CD14-positive monocyte (primary cell): ENCODE results near the gene RIT1. TPM values are rescaled to one million over a fixed set of nuclear protein-coding genes. Genes with fewer than 3 reads are reported as not detected.

ENCODE experiments used
- DNase-seq, 3 donors: peaks; one replicate each; pipeline ENCODE4 v3.0.0-alpha.2; 2011 to 2022
- H2AFZ ChIP-seq: 2 replicates; pipeline ENCODE4 v1.6.0; 2012; ENCODE audit warnings: mild to moderate bottlenecking, low read depth, low read length, inconsistent platforms; ENCODE audit not compliant: insufficient read depth, poor library complexity, severe bottlenecking
- H3K27ac ChIP-seq, 2 donors: 1 replicate in 1 of 2; 2 replicates in 1 of 2; pipeline ENCODE4 v1.5.1; 2012 to 2013; ENCODE audit warnings: low read length in 2 of 2, control low read depth in 1 of 2, inconsistent platforms in 1 of 2, low read depth in 1 of 2, mild to moderate bottlenecking in 1 of 2
- H3K27me3 ChIP-seq, 2 donors: one replicate each; pipeline versions ENCODE4 v1.6.0 to v1.6.1; 2011 to 2013; ENCODE audit warnings: low read length in 2 of 2; ENCODE audit not compliant: control insufficient read depth in 2 of 2, insufficient read depth in 2 of 2
- H3K36me3 ChIP-seq, 2 donors: replicated peaks in 1 of 2; 1 replicate in 1 of 2; 2 replicates in 1 of 2; pipeline versions ENCODE4 v1.5.1 to v1.6.1; 2012 to 2013; ENCODE audit warnings: low read length in 2 of 2, control low read depth in 1 of 2, inconsistent platforms in 1 of 2, mild to moderate bottlenecking in 1 of 2; ENCODE audit not compliant: insufficient read depth in 2 of 2, control insufficient read depth in 1 of 2
- H3K4me1 ChIP-seq, 2 donors: 1 replicate in 1 of 2; 2 replicates in 1 of 2; pipeline versions ENCODE4 v1.5.1 to v1.6.1; 2012 to 2013; ENCODE audit warnings: low read length in 2 of 2, control low read depth in 1 of 2, inconsistent platforms in 1 of 2, mild to moderate bottlenecking in 1 of 2, moderate library complexity in 1 of 2; ENCODE audit not compliant: insufficient read depth in 2 of 2, control insufficient read depth in 1 of 2
- H3K4me2 ChIP-seq: replicated peaks from 2 replicates; pipeline ENCODE3; 2012; ENCODE audit warnings: low read length, moderate library complexity, mild to moderate bottlenecking; ENCODE audit not compliant: poor library complexity, severe bottlenecking; ENCODE audit errors: extremely low read depth
- H3K4me3 ChIP-seq, 3 experiments: fragments of 200-600 bp in 1 of 3; sonication (generic) in 1 of 3; replicated peaks in 1 of 3; 1 replicate in 2 of 3; 2 replicates in 1 of 3; pipeline ENCODE4 v1.5.1; 2011 to 2013; ENCODE audit warnings: low read length in 3 of 3, mild to moderate bottlenecking in 3 of 3, control low read depth in 2 of 3, low read depth in 2 of 3, inconsistent platforms in 1 of 3, moderate library complexity in 1 of 3
- H3K79me2 ChIP-seq: 2 replicates; pipeline ENCODE4 v1.6.0; 2012; ENCODE audit warnings: mild to moderate bottlenecking, control low read depth, inconsistent platforms, low read length, moderate library complexity; ENCODE audit not compliant: insufficient read depth
- H3K9ac ChIP-seq: 2 replicates; pipeline ENCODE4 v1.6.0; 2017; ENCODE audit warnings: low read length, mild to moderate bottlenecking; ENCODE audit not compliant: insufficient read depth, poor library complexity, severe bottlenecking
- H3K9me3 ChIP-seq, 2 donors: replicated peaks in 1 of 2; 1 replicate in 1 of 2; 2 replicates in 1 of 2; pipeline versions ENCODE4 v1.5.1 to v1.6.1; 2012 to 2013; ENCODE audit warnings: low read length in 2 of 2, control low read depth in 1 of 2; ENCODE audit not compliant: control insufficient read depth in 1 of 2, insufficient read depth in 1 of 2
- H4K20me1 ChIP-seq: 2 replicates; pipeline ENCODE4 v1.6.0; 2012; ENCODE audit warnings: mild to moderate bottlenecking, low read length, control low read depth, moderate library complexity; ENCODE audit not compliant: insufficient read depth
- H3K27ac Mint-ChIP-seq, 7 donors: one replicate each; pipeline ENCODE4 v1.8.0; 2020; ENCODE audit warnings: mild to moderate bottlenecking in 7 of 7, mixed read lengths in 7 of 7, moderate library complexity in 6 of 7, inconsistent platforms in 2 of 7
- H3K27me3 Mint-ChIP-seq, 3 donors: one replicate each; pipeline ENCODE4 v1.8.0; 2021 to 2022; ENCODE audit warnings: low read depth in 3 of 3, mild to moderate bottlenecking in 3 of 3, mixed read lengths in 3 of 3, moderate library complexity in 3 of 3, inconsistent platforms in 1 of 3
- H3K36me3 Mint-ChIP-seq, 2 donors: one replicate each; pipeline ENCODE4 v1.8.0; 2020; ENCODE audit warnings: mixed read lengths in 2 of 2, inconsistent platforms in 1 of 2, mild to moderate bottlenecking in 1 of 2
- H3K4me1 Mint-ChIP-seq: one replicate; pipeline ENCODE4 v1.8.0; 2020; ENCODE audit warnings: mild to moderate bottlenecking, mixed read lengths
- H3K4me3 Mint-ChIP-seq, 2 donors: one replicate each; pipeline ENCODE4 v1.8.0; 2020; ENCODE audit warnings: mild to moderate bottlenecking in 2 of 2, mixed read lengths in 2 of 2, moderate library complexity in 1 of 2
- H3K9me3 Mint-ChIP-seq, 7 donors: one replicate each; pipeline ENCODE4 v1.8.0; 2020 to 2022; ENCODE audit warnings: mixed read lengths in 7 of 7, mild to moderate bottlenecking in 6 of 7, moderate library complexity in 6 of 7, inconsistent platforms in 2 of 7
- CTCF ChIP-seq: fragments of 200-600 bp; IDR thresholded peaks from one replicate; pipeline ENCODE4 v1.8.0; 2022; ENCODE audit warnings: antibody characterized with exemption, mild to moderate bottlenecking
- WGBS: methylation state at CpG from one replicate; pipeline ENCODE4 v1.1.5; 2013; ENCODE audit warnings: missing lambda C conversion rate; ENCODE audit not compliant: insufficient coverage; 5-methylcytosine and 5-hydroxymethylcytosine counted together
- intact Hi-C, 2 donors: fragments of 100-400 bp; cut with micrococcal nuclease; formaldehyde crosslinking; loops; one replicate each; pipeline versions ENCODE4 v1.15.0 to v1.15.1; 2023
- polyA plus RNA-seq, 3 donors: library from polyadenylated mRNA; depleted of rRNA in 1 of 3; unstranded in 2 of 3; stranded (reverse) in 1 of 3; fragments of 300-500 nt in 2 of 3; fragments of >200 nt in 1 of 3; fragmentation: Illumina TruSeq in 2 of 3; gene quantifications; 1 replicate in 2 of 3; 2 replicates in 1 of 3; pipeline ENCODE4 v1.2.3, GENCODE V29; 2012 to 2021

Gene RIT1
- polyA plus RNA-seq, 3 donors, result 57.2 to 76.8 (median 69.6) TPM

- Mint-ChIP-seq H3K36me3 (peaks cover 17 to 21% of the 10 kb centered on the region in 2 donors), H3K27me3 (no peaks in the 10 kb centered on the region), H3K4me3 (no peak overlapping the region), H3K9me3 (no peaks in the 10 kb centered on the region), H3K27ac (peak overlapping the region in 3 of 7 donors; percentile 82 to 87 (median 86)), H3K4me1 (peaks cover 14% of the 10 kb centered on the region)
- H3K36me3 ChIP-seq, result peaks cover 11 to 19% of the 10 kb centered on the region in 2 donors
- no peak overlapping the region for H3K9ac ChIP-seq
- H3K27ac ChIP-seq, result no peak overlapping the region
- no peaks in the 10 kb centered on the region for H3K27me3 ChIP-seq
- peaks cover 10 to 14% of the 10 kb centered on the region in 2 donors for H3K4me1 ChIP-seq
- H3K9me3 ChIP-seq, result no peaks in the 10 kb centered on the region
- no peak overlapping the region for H2AFZ ChIP-seq
- DNase-seq, result no peak
- no peak overlapping the region for H3K4me3 ChIP-seq
- no peak for TF ChIP-seq CTCF
- H4K20me1 ChIP-seq, result peaks cover 13% of the 10 kb centered on the region
- 83% methylated on average over 1 of the region's 3 CpGs for WGBS
- H3K79me2 ChIP-seq, result no peaks in the 10 kb centered on the region
- intact Hi-C loops, result no loop called here
- no peak overlapping the region for H3K4me2 ChIP-seq
Measured at GRCh38 chr1:155892796-155893195, 18.4 kb downstream of the RIT1 start.

- Histone ChIP-seq H3K9me3 (no peaks in the 10 kb centered on the region), H3K4me1 (peaks cover 10 to 14% of the 10 kb centered on the region in 2 donors), H4K20me1 (no peaks in the 10 kb centered on the region), H3K4me3 (no peak overlapping the region), H3K9ac (no peak overlapping the region), H3K36me3 (no peaks in the 10 kb centered on the region), H3K4me2 (no peak overlapping the region), H2AFZ (no peak overlapping the region), H3K79me2 (no peaks in the 10 kb centered on the region), H3K27me3 (no peaks in the 10 kb centered on the region), H3K27ac (no peak overlapping the region)
- Mint-ChIP-seq H3K36me3 (peaks cover 2 to 9% of the 10 kb centered on the region in 2 donors), H3K9me3 (no peaks in the 10 kb centered on the region), H3K27ac (no peak overlapping the region), H3K4me3 (no peak overlapping the region), H3K4me1 (peaks cover 14% of the 10 kb centered on the region), H3K27me3 (peaks cover 0 to 1% (median 0%) of the 10 kb centered on the region in 3 donors)
- WGBS, result no CpG with 5 or more reads among the region's 3 CpGs
- no peak for DNase-seq
- intact Hi-C loops, result no loop called here
- TF ChIP-seq CTCF, result no peak
Measured at GRCh38 chr1:155890251-155890650, 20.9 kb downstream of the RIT1 start.
